Ectodermal cell (in vitro differentiated cells): ENCODE results near the gene ADGRF5.

Experiments used
- H3K27ac ChIP-seq: 2 replicates; pipeline ENCODE4 v1.7.0; 2013; ENCODE audit warnings: mild to moderate bottlenecking, low read depth, low read length; ENCODE audit not compliant: insufficient read depth, poor library complexity, severe bottlenecking
- H3K27me3 ChIP-seq: 2 replicates; pipeline ENCODE4 v1.7.0; 2013; ENCODE audit warnings: mild to moderate bottlenecking, low read length; ENCODE audit not compliant: insufficient read depth, control insufficient read depth, poor library complexity, severe bottlenecking
- H3K36me3 ChIP-seq: one replicate; pipeline ENCODE4 v1.7.0; 2013; ENCODE audit warnings: low read length; ENCODE audit not compliant: control insufficient read depth, insufficient read depth
- H3K4me1 ChIP-seq: one replicate; pipeline ENCODE4 v1.7.0; 2013; ENCODE audit warnings: low read length; ENCODE audit not compliant: control insufficient read depth, insufficient read depth
- H3K4me3 ChIP-seq: 2 replicates; pipeline ENCODE4 v1.7.0; 2013; ENCODE audit warnings: low read depth, low read length, control low read depth; ENCODE audit not compliant: insufficient read depth
- H3K9me3 ChIP-seq: 2 replicates; pipeline ENCODE4 v1.7.0; 2013; ENCODE audit warnings: mild to moderate bottlenecking, low read length, moderate library complexity; ENCODE audit not compliant: control insufficient read depth
- WGBS, 2 experiments: methylation state at CpG; one replicate each; pipeline ENCODE4 v1.1.7; 2013; ENCODE audit warnings: missing lambda C conversion rate in 2 of 2; 5-methylcytosine and 5-hydroxymethylcytosine counted together

Gene ADGRF5

GRCh38 chr6:46956409-46956808 lies 34.7 kb upstream of the ADGRF5 start:
- H3K9me3 ChIP-seq, result no peaks in the 10 kb centered on the region
- no peak overlapping the region for H3K27ac ChIP-seq
- H3K4me3 ChIP-seq, result no peak overlapping the region
- H3K4me1 ChIP-seq, result no peaks in the 10 kb centered on the region
- no peaks in the 10 kb centered on the region for H3K27me3 ChIP-seq
- no peaks in the 10 kb centered on the region for H3K36me3 ChIP-seq
- 96 to 98% methylated on average over 6 of the region's 6 CpGs for WGBS, 2 experiments

- no peaks in the 10 kb centered on the region for H3K4me1 ChIP-seq
- no peak overlapping the region for H3K27ac ChIP-seq
- no peaks in the 10 kb centered on the region for H3K36me3 ChIP-seq
- H3K27me3 ChIP-seq, result no peaks in the 10 kb centered on the region
- WGBS, 2 experiments, result 71 to 76% methylated on average over 3 to 4 of the region's 4 CpGs
- no peaks in the 10 kb centered on the region for H3K9me3 ChIP-seq
- no peak overlapping the region for H3K4me3 ChIP-seq
Measured at GRCh38 chr6:46954837-46955451, 33.2 kb upstream of the ADGRF5 start.

GRCh38 chr6:46953921-46954320 lies 32.2 kb upstream of the ADGRF5 start:
- no peak overlapping the region for H3K4me3 ChIP-seq
- 95 to 100% methylated on average over 4 of the region's 4 CpGs for WGBS, 2 experiments
- no peaks in the 10 kb centered on the region for H3K36me3 ChIP-seq
- H3K27ac ChIP-seq, result no peak overlapping the region
- H3K27me3 ChIP-seq, result no peaks in the 10 kb centered on the region
- no peaks in the 10 kb centered on the region for H3K9me3 ChIP-seq
- H3K4me1 ChIP-seq, result no peaks in the 10 kb centered on the region

GRCh38 chr6:46949632-46950280 lies 28.0 kb upstream of the ADGRF5 start:
- no peaks in the 10 kb centered on the region for H3K27me3 ChIP-seq
- WGBS, 2 experiments, result 92 to 93% methylated on average over 8 of the region's 8 CpGs
- no peaks in the 10 kb centered on the region for H3K36me3 ChIP-seq
- H3K4me1 ChIP-seq, result no peaks in the 10 kb centered on the region
- H3K9me3 ChIP-seq, result no peaks in the 10 kb centered on the region
- H3K27ac ChIP-seq, result no peak overlapping the region
- no peak overlapping the region for H3K4me3 ChIP-seq

DNA sequence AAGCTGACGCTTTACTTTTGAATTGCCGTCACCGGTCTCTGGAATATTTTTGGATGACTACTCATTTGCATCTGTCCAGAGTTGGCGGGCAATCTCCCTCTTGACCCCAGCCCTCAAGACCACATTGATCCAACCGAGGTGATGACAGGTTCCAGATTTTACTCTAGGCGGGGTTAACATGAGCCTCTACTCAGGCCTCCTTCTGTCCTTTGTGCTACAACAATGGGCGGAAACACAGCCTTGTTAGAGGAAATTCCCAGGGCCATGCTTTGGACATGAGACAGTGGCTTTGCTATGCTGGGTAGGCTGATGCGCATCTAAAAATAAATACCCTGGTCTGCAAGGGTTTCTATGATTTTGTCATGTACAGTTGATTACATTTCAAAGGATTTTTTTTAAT lies 27.0 kb upstream of the ADGRF5 start:
- WGBS, 2 experiments, result 86 to 88% methylated on average over 8 of the region's 8 CpGs
- Histone ChIP-seq H3K36me3 (no peaks in the 10 kb centered on the region), H3K4me3 (no peak overlapping the region), H3K9me3 (no peaks in the 10 kb centered on the region), H3K27me3 (no peaks in the 10 kb centered on the region), H3K27ac (no peak overlapping the region), H3K4me1 (no peaks in the 10 kb centered on the region)

- Histone ChIP-seq H3K4me3 (no peak overlapping the region), H3K9me3 (no peaks in the 10 kb centered on the region), H3K36me3 (no peaks in the 10 kb centered on the region), H3K27ac (no peak overlapping the region), H3K27me3 (no peaks in the 10 kb centered on the region), H3K4me1 (no peaks in the 10 kb centered on the region)
- 88 to 93% methylated on average over 5 of the region's 5 CpGs for WGBS, 2 experiments
Measured at GRCh38 chr6:46947497-46947896, 25.8 kb upstream of the ADGRF5 start.

GRCh38 chr6:46940433-46941226 lies 18.9 kb upstream of the ADGRF5 start:
- Histone ChIP-seq H3K36me3 (no peaks in the 10 kb centered on the region), H3K4me3 (no peak overlapping the region), H3K27ac (no peak overlapping the region), H3K9me3 (no peaks in the 10 kb centered on the region), H3K27me3 (no peaks in the 10 kb centered on the region), H3K4me1 (no peaks in the 10 kb centered on the region)
- WGBS, 2 experiments, result 70 to 71% methylated on average over 1 of the region's 1 CpG

DNA sequence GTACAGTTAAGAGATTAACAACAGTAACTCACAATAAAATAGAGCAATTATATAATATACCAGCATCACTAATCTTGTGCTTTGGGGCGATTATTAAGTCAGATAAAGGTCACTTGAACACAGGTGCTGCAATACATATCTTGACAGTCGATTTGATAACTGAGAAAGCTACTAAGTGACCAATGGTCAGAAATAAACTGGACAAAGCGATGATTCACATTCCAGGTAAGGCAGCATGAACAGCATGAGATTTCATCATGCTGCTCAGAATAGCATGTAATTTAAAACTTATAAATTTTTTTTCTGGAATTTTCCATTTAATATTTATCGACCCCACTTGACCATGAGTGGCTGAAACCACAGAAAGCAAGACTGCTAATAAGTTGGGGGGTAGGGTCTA lies 15.9 kb upstream of the ADGRF5 start:
- no peaks in the 10 kb centered on the region for H3K36me3 ChIP-seq
- H3K27me3 ChIP-seq, result no peaks in the 10 kb centered on the region
- H3K9me3 ChIP-seq, result no peaks in the 10 kb centered on the region
- 94 to 95% methylated on average over 3 of the region's 4 CpGs for whole genome bisulfite sequencing, 2 experiments
- no peak overlapping the region for H3K27ac ChIP-seq
- H3K4me1 ChIP-seq, result no peaks in the 10 kb centered on the region
- no peak overlapping the region for H3K4me3 ChIP-seq

DNA sequence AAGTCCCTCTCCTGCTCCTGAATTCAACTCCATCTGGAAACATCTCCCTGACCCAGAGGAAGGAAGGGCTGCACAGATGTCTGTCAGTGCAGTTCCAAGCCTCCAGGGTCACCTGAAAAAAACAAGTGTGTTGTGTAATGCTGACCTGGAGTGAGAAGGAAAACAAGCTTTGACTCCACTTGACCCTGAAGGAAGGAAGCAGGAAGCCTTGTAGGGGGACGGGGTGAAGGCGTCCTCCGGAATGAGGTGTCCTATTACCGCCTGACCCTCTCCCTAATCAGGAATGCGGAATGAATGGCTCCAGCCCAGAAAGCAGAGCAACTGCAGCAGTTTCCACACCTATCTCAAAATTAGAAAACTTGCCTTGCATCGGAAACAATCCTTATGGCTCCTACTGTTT lies 13.9 kb upstream of the ADGRF5 start:
- no peak overlapping the region for H3K27ac ChIP-seq
- no peaks in the 10 kb centered on the region for H3K36me3 ChIP-seq
- no peaks in the 10 kb centered on the region for H3K9me3 ChIP-seq
- 46 to 53% methylated on average over 6 of the region's 6 CpGs for WGBS, 2 experiments
- no peak overlapping the region for H3K4me3 ChIP-seq
- H3K27me3 ChIP-seq, result no peaks in the 10 kb centered on the region
- H3K4me1 ChIP-seq, result no peaks in the 10 kb centered on the region

DNA sequence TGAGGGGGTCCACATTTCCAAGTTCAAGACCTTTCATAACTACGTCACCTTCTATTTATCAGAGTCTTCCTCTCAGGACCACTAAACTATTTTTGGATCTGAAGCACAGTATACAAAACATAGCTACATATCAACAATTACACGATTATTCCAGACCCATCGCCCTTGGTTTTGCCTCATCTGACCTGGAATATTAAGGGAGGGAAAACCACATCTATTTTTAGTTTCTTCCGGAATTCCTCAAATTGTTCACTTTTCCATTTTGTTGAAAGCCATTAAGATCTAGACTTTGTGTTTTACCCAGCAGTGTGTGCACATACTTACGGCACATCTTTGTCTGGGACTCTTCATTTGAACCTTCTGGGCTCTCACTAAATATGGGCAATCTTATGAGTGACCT lies 12.0 kb upstream of the ADGRF5 start:
- 91 to 93% methylated on average over 5 of the region's 5 CpGs for WGBS, 2 experiments
- H3K4me1 ChIP-seq, result no peaks in the 10 kb centered on the region

More for the DNA sequence above, 12.0 kb upstream of the ADGRF5 start:
- no peaks in the 10 kb centered on the region for H3K9me3 ChIP-seq
- no peaks in the 10 kb centered on the region for H3K27me3 ChIP-seq
- H3K27ac ChIP-seq, result no peak overlapping the region
- H3K4me3 ChIP-seq, result no peak overlapping the region
- no peaks in the 10 kb centered on the region for H3K36me3 ChIP-seq
